OCI-LY3 (cell line): ENCODE results near the gene CDHR3.

Source experiments
- CTCF ChIP-seq: fragments of 200-600, 300-600 bp; sonication (generic); IDR thresholded peaks from 2 replicates; pipeline ENCODE4 v1.5.1; 2014; ENCODE audit warnings: antibody characterized with exemption, low read length, low read depth
- EZH2phosphoT487 ChIP-seq: fragments of 200-600 bp; shearing (Covaris generic); IDR thresholded peaks from 2 replicates; pipeline ENCODE4 v1.6.1; 2018; ENCODE audit warnings: antibody characterized with exemption, mixed run types, low read depth

- TF ChIP-seq CTCF: peak; percentile 95
- TF ChIP-seq EZH2phosphoT487: no peak
These were observed 93.6 kb downstream of the CDHR3 start for GRCh38 chr7:106056513-106057203.
